Nephron (organoid): ENCODE results near the gene VPS26C.
"Not testable (repeated sequence)": the region's sequence is repeated elsewhere in the genome, so short reads cannot be mapped to it uniquely, and the experiment has no call there.

ENCODE experiments used
- H3K27ac Mint-ChIP-seq, 3 experiments: 2 replicates each; pipeline ENCODE4 v1.8.0; 2020; ENCODE audit warnings: mixed read lengths in 3 of 3, mild to moderate bottlenecking in 2 of 3, moderate library complexity in 1 of 3
- H3K27me3 Mint-ChIP-seq: 2 replicates; pipeline ENCODE4 v1.8.0; 2021; ENCODE audit warnings: low read depth, mild to moderate bottlenecking, moderate library complexity, mixed read lengths
- H3K36me3 Mint-ChIP-seq: 2 replicates; pipeline ENCODE4 v1.8.0; 2020; ENCODE audit warnings: low read depth, mixed read lengths
- H3K4me1 Mint-ChIP-seq: 2 replicates; pipeline ENCODE4 v1.8.0; 2020; ENCODE audit warnings: mixed read lengths
- H3K4me3 Mint-ChIP-seq, 3 experiments: 2 replicates each; pipeline ENCODE4 v1.8.0; 2020; ENCODE audit warnings: mild to moderate bottlenecking in 3 of 3, mixed read lengths in 3 of 3, moderate library complexity in 2 of 3
- H3K9me3 Mint-ChIP-seq: 2 replicates; pipeline ENCODE4 v1.8.0; 2020; ENCODE audit warnings: mixed read lengths
- CTCF ChIP-seq, 3 experiments: fragments of 200-600 bp; sonication (generic); IDR thresholded peaks; one replicate each; pipeline ENCODE4 v1.5.0; 2021; ENCODE audit warnings: antibody characterized with exemption in 3 of 3; ENCODE audit not compliant: unreplicated experiment in 3 of 3

The VPS26C gene

GRCh38 chr21:37267269-37268185 lies at the start of gene VPS26C:
VPS26C (minus strand) TSS chr21:37267334; CDS start chr21:37267294, 40 bp downstream.
- H3K27me3 Mint-ChIP-seq, result no peaks in the 10 kb centered on the region
- H3K27ac Mint-ChIP-seq, result peak within 1 kb of the TSS; percentile 93 to 99 (median 99)
- peak within 1 kb of the TSS; percentile 93 to 98 (median 95) for H3K4me3 Mint-ChIP-seq
- TF ChIP-seq CTCF (IDR thresholded peaks at IDR 0.05; ENCODE audit: unreplicated experiment in 3 of 3), result no peak
- no peaks in the 10 kb centered on the region for H3K9me3 Mint-ChIP-seq
- H3K4me1 Mint-ChIP-seq, result peaks cover 28% of the 10 kb centered on the region
- H3K36me3 Mint-ChIP-seq, result peaks cover 7% of the 10 kb centered on the region

GRCh38 chr21:37316072-37316471 lies 48.9 kb upstream of the VPS26C start:
- not testable (repeated sequence) for H3K36me3 Mint-ChIP-seq, H3K27ac Mint-ChIP-seq, H3K4me1 Mint-ChIP-seq, H3K27me3 Mint-ChIP-seq, H3K4me3 Mint-ChIP-seq
- peaks cover 38% of the 10 kb centered on the region for H3K9me3 Mint-ChIP-seq

- no peaks in the 10 kb centered on the region for H3K9me3 Mint-ChIP-seq
Measured at GRCh38 chr21:37300114-37300751, 33.1 kb upstream of the VPS26C start.

GRCh38 chr21:37297364-37297763 lies 30.2 kb upstream of the VPS26C start:
- H3K36me3 Mint-ChIP-seq, result no peaks in the 10 kb centered on the region
- H3K27me3 Mint-ChIP-seq, result peaks cover 3% of the 10 kb centered on the region
- peak overlapping the region in 2 of 3 experiments; percentile 25 to 62 for H3K27ac Mint-ChIP-seq
- H3K4me1 Mint-ChIP-seq, result peaks cover 44% of the 10 kb centered on the region
- TF ChIP-seq CTCF (IDR thresholded peaks at IDR 0.05; ENCODE audit: unreplicated experiment in 3 of 3), result no peak
- no peaks in the 10 kb centered on the region for H3K9me3 Mint-ChIP-seq
- peak overlapping the region in 1 of 3 experiments; percentile 23 for H3K4me3 Mint-ChIP-seq

More at GRCh38 chr21:37300114-37300751, 33.1 kb upstream of the VPS26C start:
- no peak for TF ChIP-seq CTCF (IDR thresholded peaks at IDR 0.05; ENCODE audit: unreplicated experiment in 3 of 3)
- Mint-ChIP-seq H3K4me3 (no peak overlapping the region), H3K36me3 (no peaks in the 10 kb centered on the region), H3K27me3 (peaks cover 5% of the 10 kb centered on the region), H3K27ac (no peak overlapping the region), H3K4me1 (peaks cover 21% of the 10 kb centered on the region)

GRCh38 chr21:37294679-37295078 lies 27.5 kb upstream of the VPS26C start:
- Mint-ChIP-seq H3K27ac (peak overlapping the region; percentile 70 to 90 (median 90)), H3K4me3 (peak overlapping the region in 2 of 3 experiments; percentile 9 to 59), H3K9me3 (no peaks in the 10 kb centered on the region), H3K36me3 (no peaks in the 10 kb centered on the region), H3K4me1 (peaks cover 55% of the 10 kb centered on the region), H3K27me3 (peaks cover 3% of the 10 kb centered on the region)
- no peak for TF ChIP-seq CTCF (IDR thresholded peaks at IDR 0.05; ENCODE audit: unreplicated experiment in 3 of 3)

- no peaks in the 10 kb centered on the region for H3K36me3 Mint-ChIP-seq
- no peaks in the 10 kb centered on the region for H3K9me3 Mint-ChIP-seq
- H3K4me3 Mint-ChIP-seq, result no peak overlapping the region
- H3K27ac Mint-ChIP-seq, result peak overlapping the region in 2 of 3 experiments; percentile 65 to 82
- H3K27me3 Mint-ChIP-seq, result peaks cover 3% of the 10 kb centered on the region
- no peak for TF ChIP-seq CTCF (IDR thresholded peaks at IDR 0.05; ENCODE audit: unreplicated experiment in 3 of 3)
- H3K4me1 Mint-ChIP-seq, result peaks cover 50% of the 10 kb centered on the region
Measured at GRCh38 chr21:37292941-37293340, 25.8 kb upstream of the VPS26C start.
